DMS 273 (cell line): ENCODE data around the gene IL1R1.

Experiments used
- DNase-seq: peaks from one replicate; lab custom pipeline; 2025; ENCODE audit not compliant: unreplicated experiment; lab: John Stamatoyannopoulos, UW

The IL1R1 gene

DNA sequence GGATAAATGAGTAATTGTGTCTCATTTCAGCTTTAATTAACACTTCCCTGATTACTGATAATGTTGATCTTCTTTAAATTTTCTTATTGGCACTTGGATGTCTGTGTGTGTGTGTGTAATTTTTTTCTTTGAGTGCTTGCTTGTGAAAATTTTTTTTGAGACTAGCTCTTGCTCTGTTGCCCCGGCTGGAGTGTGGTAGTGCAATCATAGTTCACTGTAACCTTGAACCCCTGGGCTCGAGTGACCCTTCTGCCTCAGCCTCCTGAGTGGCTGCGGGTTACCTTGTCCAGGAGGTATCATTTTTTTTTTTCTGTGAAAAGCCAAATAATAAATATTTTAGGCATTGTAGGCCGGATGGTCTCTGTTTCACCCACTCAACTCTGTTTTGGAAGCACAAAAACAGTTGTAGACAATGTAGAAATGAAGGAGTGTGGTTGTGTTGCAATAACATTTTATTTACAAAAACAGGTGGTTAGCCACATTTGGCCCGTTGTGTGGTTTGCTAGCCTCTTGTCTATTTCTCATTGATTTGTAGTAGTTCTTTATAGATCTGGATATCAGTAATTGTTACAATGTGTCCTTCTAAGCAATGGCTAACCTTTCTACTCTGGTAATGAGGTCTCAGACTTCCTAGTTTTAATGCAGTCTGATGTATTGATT, 52.2 kb downstream of the IL1R1 start:
- no peak for DNase-seq

- DNase-seq = no peak
Measured at GRCh38 chr2:102197389-102198137, 55.0 kb downstream of the IL1R1 start.

- DNase-seq = no peak
Measured at GRCh38 chr2:102200539-102200938, 58.0 kb downstream of the IL1R1 start.

GRCh38 chr2:102204638-102205037, 62.1 kb downstream of the IL1R1 start:
- no peak for DNase-seq

DNA sequence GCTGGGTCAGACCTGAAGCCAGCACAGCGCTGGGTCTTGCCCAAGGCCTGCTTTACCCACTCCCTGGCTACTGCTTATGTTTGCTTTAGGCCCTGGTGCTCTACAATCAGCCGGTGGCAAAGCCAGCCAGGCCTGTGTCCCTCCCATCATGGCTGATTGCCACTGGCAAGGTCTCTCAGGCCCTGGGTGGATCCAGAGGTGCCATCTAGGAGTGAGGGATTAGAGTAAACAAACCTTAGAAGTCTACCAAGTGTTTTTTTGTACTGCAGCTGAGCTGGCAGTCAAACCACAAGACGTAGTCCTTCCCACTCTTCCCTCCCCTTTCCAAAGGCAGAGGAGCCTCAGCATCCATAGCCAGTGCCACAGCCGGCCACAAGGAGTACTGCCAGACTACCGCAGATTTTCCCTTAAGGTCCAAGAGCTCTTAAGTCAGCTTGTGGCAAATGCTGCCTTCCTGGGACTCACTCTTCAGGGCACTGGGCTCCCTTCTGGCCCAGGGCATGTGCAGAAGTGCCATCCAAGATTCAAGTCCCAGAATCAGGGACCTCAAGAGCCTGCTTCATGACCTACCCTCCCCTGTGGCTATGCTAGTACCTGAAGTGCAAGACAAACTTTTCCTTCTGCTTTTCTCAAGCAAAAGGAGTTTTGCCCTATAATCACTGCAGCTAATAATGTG, 64.3 kb downstream of the IL1R1 start:
- DNase-seq = no peak

GRCh38 chr2:102208774-102209173, 66.2 kb downstream of the IL1R1 start:
- DNase-seq = no peak

GRCh38 chr2:102209474-102209873, 66.9 kb downstream of the IL1R1 start:
- DNase-seq = no peak

DNA sequence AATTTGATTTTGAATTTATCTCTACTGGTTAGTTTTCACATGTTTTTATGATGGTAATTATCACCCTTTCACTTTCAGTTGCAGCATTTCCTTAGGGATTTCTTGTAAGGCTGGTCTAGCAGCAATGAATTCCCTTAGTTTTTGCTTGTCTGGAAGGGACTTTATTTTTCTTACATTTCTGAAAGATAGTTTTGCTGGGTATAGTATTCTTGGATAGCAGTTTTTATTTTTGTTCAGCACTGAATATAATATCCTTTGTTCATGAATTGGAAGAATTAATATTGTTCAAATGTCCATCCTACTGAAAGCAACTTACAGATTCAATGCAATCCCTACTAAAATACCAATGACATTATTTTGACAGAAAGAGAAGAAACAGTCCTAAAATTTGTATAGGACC, 74.5 kb downstream of the IL1R1 start:
- DNase-seq = no peak

- DNase-seq = no peak
Measured at GRCh38 chr2:102224824-102225739, 82.5 kb downstream of the IL1R1 start.

GRCh38 chr2:102226171-102226570, 83.6 kb downstream of the IL1R1 start:
- no peak for DNase-seq

- no peak for DNase-seq
Measured at GRCh38 chr2:102226612-102227391, 84.3 kb downstream of the IL1R1 start.

DNA sequence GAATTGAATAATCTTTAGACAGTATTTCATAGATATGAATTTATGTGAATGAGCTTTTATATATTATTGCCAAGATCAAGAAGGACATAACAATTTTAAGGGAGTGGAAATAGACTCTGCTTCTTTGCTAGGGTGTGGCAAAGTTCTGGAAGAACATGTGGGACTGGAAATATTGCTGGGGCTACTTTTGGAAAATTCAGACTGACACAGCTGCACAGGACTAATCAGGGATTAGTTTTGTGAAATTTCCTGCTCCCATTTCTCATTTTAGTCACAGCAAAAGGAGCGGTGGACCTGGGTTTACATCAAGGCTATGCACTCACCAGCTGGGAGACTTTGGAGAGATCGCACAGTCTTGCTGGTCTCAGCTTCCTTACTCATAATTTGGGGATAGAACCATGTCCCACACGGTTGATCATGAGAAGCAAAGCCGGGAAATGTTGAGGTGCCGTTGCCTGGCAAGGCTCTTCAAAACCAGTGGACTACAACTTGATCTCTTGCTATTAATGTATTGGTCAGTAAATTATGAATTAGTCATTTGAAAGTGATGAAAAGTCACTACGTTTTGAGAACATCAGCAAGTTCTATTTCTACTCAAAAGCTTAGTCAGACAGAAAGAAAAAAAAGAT, 86.7 kb downstream of the IL1R1 start:
- DNase-seq = no peak
